ENCODE data around the gene KIF26B.
"Not testable (repeated sequence)": the region's sequence is repeated elsewhere in the genome, so short reads cannot be mapped to it uniquely, and the experiment has no call there.

Gene KIF26B

GRCh38 chr1:245690156-245690690 is 535.4 kb downstream of the KIF26B start:
- no peak for DNase-seq

GRCh38 chr1:245690946-245691541 is 536.3 kb downstream of the KIF26B start:
- no peak for DNase-seq

- no peak for DNase-seq
Measured at GRCh38 chr1:245691897-245692296, 537.1 kb downstream of the KIF26B start.

GRCh38 chr1:245692318-245692717 is 537.5 kb downstream of the KIF26B start:
- DNase-seq, result no peak

- DNase-seq, result no peak
Measured at GRCh38 chr1:245693116-245693793, 538.5 kb downstream of the KIF26B start.

GRCh38 chr1:245693941-245694752 is 539.4 kb downstream of the KIF26B start:
- DNase-seq, result no peak

GRCh38 chr1:245694753-245695195 is 540.0 kb downstream of the KIF26B start:
- DNase-seq, result no peak

- no peak for DNase-seq
Measured at GRCh38 chr1:245695211-245695610, 540.4 kb downstream of the KIF26B start.

- DNase-seq, result not testable (repeated sequence)
Measured at GRCh38 chr1:245695701-245696100, 540.9 kb downstream of the KIF26B start.

GRCh38 chr1:245698116-245698515 is 543.3 kb downstream of the KIF26B start:
- DNase-seq, result no peak

GRCh38 chr1:245698860-245699259 is 544.1 kb downstream of the KIF26B start:
- DNase-seq, result peak; percentile 26

- no peak for DNase-seq
Measured at GRCh38 chr1:245700631-245701030, 545.8 kb downstream of the KIF26B start.

- DNase-seq, result no peak
Measured at GRCh38 chr1:245701631-245702030, 546.8 kb downstream of the KIF26B start.

- no peak for DNase-seq
Measured at GRCh38 chr1:245702346-245702745, 547.6 kb downstream of the KIF26B start.

GRCh38 chr1:245704341-245704740 is 549.6 kb downstream of the KIF26B start:
- DNase-seq, result no peak

GRCh38 chr1:245704765-245705164 is 550.0 kb downstream of the KIF26B start:
- DNase-seq, result no peak

GRCh38 chr1:245707941-245708340 is 553.2 kb downstream of the KIF26B start:
- no peak for DNase-seq

GRCh38 chr1:245710961-245711903 is 556.4 kb downstream of the KIF26B start:
- DNase-seq, result no peak

GRCh38 chr1:245714027-245714426 is 559.2 kb downstream of the KIF26B start:
- DNase-seq, result not testable (repeated sequence)

- no peak for DNase-seq
Measured at GRCh38 chr1:245715291-245715701, 560.5 kb downstream of the KIF26B start.

- DNase-seq, result no peak
Measured at GRCh38 chr1:245715970-245716369, 561.2 kb downstream of the KIF26B start.

GRCh38 chr1:245716561-245716960 is 561.8 kb downstream of the KIF26B start:
- no peak for DNase-seq
